Activated CD4-positive, alpha-beta T cell treated with anti-CD3 and anti-CD28 coated beads, Interleukin-2, amount 50 U/mL, for 24 hours (primary cell): ENCODE data around the gene DOCK2.
"Not testable (repeated sequence)": the region's sequence is repeated elsewhere in the genome, so short reads cannot be mapped to it uniquely, and the experiment has no call there.

ENCODE experiments used
- DNase-seq, 2 donors: peaks; one replicate each; pipeline ENCODE4 v3.0.0-alpha.2; 2020; ENCODE audit warnings: low read depth in 1 of 2, low spot score in 1 of 2

The DOCK2 gene

DNA sequence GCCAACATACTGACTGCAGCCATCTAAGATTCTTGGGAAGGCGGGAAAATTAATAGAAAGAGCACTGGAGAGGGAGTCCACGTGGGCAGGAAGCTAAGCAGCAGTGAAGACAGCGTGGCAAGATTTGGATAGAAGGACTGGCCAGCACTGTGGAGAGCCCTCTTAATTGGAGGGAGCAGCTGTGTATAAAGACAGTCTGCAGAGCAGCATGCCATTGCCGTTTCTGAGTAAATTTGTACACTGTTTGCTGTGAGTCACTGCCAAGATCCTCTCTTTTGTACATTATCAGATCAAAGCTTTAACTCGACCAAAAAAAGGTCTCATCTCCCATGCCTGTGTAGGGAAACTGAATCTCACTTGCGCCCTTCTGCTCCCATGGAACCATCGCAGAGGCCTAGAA is 297.9 kb downstream of the DOCK2 start:
- no peak for DNase-seq

- DNase-seq: no peak
Observed at GRCh38 chr5:169935762-169936161, 298.7 kb downstream of the DOCK2 start.

- DNase-seq: no peak
Observed at GRCh38 chr5:169938439-169938838, 301.4 kb downstream of the DOCK2 start.

GRCh38 chr5:169939731-169940130 is 302.7 kb downstream of the DOCK2 start:
- no peak for DNase-seq

DNA sequence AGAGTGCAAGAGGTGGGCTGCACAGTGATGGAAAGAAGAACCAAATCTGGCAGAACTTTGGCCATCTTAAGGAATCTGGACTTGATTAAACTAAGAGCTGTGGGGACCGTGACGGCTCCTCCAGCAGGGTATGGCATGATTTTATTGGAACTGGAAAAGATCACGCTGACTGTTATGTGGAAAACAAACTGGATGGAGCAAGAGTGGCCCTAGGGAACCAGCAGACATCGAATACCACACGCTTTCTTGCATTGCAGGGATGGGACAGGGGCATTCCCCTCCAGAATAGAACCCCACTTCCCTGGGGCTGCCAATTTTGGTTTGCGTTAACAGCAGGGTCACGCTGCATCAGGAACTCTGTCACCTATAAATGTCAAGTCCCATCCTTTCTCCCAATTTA is 304.5 kb downstream of the DOCK2 start:
- no peak for DNase-seq

- no peak for DNase-seq
Observed at GRCh38 chr5:169942181-169942580, 305.1 kb downstream of the DOCK2 start.

DNA sequence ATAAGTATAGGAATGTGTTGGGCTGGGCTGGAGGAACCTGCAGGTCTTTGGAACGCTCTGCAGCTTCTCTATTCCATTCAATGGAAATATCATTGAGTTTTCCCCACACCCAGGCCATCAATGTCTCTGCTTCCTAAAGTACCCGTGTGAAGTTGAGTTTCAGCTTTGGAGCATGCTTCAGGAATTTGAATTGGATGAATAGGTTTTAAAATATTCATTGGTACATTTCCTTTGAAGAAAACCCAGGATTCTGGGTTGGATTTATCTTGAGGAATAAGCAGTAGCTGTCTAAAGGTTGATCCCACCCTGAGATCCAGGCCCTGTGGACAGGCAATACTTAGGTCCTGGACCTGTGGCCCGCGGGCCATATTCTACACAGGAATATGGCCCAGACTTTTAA is 306.0 kb downstream of the DOCK2 start:
- no peak for DNase-seq

- no peak for DNase-seq
Observed at GRCh38 chr5:169944115-169944514, 307.0 kb downstream of the DOCK2 start.

- DNase-seq: no peak
Observed at GRCh38 chr5:169944922-169945680, 308.0 kb downstream of the DOCK2 start.

DNA sequence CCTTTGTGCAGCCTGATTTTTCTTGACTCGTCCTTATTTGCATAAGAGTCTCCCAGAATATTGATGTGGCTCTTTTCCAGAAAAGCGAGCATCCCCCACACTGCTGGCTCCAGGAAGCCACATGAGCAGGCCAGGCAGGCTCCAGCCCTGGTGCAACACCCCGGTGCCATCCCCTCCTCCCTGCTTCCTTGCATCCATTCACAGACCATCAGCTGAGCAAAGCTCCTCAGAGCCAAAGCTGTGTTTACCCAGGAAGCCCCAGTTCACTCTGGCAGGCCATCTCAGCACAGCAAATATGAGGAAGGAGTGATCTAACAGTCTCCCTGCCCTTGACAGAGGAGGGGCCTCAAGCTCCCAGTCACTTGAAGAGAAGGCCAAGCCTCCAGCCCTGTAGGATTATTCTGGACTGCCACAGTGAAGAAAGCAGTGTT is 308.8 kb downstream of the DOCK2 start:
- DNase-seq: no peak

GRCh38 chr5:169946743-169947295 is 309.7 kb downstream of the DOCK2 start:
- DNase-seq: no peak

DNA sequence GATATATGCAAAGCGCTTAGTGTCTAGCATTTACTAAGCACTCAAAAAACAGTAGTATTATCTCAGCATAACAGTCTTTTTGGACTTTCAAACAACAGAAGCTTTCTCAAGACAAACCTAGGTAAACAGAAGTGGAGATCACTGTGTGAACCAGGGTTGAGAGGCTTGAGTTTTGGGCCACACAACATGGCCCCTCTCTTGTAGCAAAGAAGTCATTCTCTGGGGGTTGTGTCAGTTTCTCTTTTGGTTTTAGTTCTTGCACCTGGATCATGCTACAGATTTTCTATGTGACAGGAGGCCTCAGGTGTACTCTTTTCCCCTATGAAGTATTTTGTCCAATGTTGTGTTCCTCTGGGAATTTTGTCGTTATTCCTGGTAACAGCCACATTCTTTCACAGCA is 313.3 kb downstream of the DOCK2 start:
- no peak for DNase-seq

DNA sequence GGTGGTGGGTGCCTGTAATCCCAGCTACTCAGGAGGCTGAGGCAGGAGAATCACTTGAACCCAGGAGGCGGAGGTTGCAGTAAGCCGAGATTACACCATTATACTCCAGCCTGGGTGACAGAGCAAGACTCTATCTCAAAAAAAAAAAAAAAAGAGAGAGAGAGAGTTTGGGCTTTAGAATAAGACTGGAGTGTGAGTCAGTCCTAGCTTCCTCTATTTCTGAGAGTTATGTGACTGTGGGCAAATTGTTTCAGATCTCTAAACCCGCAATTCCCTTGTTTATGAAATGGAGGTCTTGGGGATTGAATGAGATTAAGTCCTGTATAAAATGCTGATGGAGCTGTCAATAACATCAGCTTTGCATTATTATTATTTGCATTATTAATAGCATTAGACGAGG is 316.1 kb downstream of the DOCK2 start:
- not testable (repeated sequence) for DNase-seq

- no peak for DNase-seq
Observed at GRCh38 chr5:169954786-169955185, 317.7 kb downstream of the DOCK2 start.

- DNase-seq: no peak
Observed at GRCh38 chr5:169956126-169956525, 319.1 kb downstream of the DOCK2 start.

GRCh38 chr5:169956756-169957155 is 319.7 kb downstream of the DOCK2 start:
- DNase-seq: no peak

DNA sequence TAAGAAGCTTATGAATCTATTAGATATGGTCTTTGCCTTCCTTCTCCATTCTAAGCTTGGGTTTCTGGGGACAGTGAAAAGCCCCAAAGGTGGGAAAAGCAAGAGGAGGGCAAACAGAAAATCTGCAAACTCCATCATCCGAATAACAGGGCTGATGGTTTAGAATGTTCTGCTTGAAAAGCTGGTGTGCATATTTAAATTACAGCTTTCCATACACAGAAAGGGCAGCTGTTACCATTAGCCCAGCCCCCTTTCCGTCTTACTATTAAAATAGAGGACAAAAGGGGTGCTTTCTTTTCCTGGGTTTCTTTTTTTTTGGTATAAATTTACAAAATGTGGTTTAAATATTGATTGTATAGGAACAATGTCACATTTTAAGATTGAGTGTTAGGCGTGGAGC is 321.2 kb downstream of the DOCK2 start:
- DNase-seq: no peak

DNA sequence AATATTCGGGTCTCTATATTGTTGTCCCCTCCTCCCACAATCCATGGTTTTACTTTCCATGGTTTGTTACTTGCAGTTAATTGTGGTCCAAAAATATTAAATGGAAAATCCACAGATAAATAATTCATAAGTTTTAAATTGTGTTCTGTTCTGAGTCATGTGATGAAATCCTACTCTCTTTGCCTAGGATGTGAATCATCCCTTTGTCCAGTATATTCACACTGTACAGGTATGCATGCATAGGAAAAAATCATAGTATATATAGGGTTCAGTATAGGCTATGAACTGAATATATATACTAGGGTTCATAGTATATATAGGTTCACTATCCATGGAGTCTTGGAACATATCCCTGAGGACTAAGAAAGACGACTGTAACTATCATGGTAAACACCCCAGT is 323.6 kb downstream of the DOCK2 start:
- DNase-seq: no peak

- DNase-seq: no peak
Observed at GRCh38 chr5:169964246-169964645, 327.2 kb downstream of the DOCK2 start.

DNA sequence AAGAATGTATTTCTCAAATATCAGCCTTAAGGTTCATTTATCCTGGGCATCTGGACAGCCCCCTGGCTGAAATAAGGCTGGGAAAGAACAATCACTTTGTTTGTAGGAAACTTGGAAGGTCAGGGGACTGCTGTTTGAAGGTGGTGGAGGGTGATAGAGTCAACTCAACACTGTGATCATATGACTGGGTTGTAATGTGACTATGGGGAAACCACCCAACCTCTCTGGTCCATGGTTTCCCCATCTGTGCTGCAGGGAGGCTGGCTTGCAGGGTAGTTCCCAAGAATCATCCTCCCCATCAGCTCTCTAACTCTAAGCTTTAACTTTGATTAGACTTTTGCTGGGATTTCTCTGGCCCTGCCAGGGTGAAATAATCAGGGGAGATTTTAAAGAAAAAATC is 333.3 kb downstream of the DOCK2 start:
- no peak for DNase-seq

- DNase-seq: no peak
Observed at GRCh38 chr5:169970911-169971765, 334.1 kb downstream of the DOCK2 start.

GRCh38 chr5:169971780-169972179 is 334.7 kb downstream of the DOCK2 start:
- DNase-seq: no peak
